GM12878 (cell line): ENCODE data around the gene HMCN2. TPM values are rescaled to one million over a fixed set of nuclear protein-coding genes. Genes with fewer than 3 reads are reported as not detected.
A peak's percentile ranks its signal among the peaks of the same experiment; 100 is the strongest.

Experiments
- ATAC-seq: fragments of 200-7000 bp; cut with Tn5 transposase; 3 replicates; pipeline ENCODE4 v1.9.1; 2020; ENCODE audit warnings: mild to moderate bottlenecking, moderate library complexity
- BruUV-seq: library from RNA; stranded (reverse); fragments of 400-500 nt; replicated peaks from 2 replicates; lab custom pipeline; 2021; lab: Mats Ljungman, UMichigan
- CTCF ChIA-PET: fragments of 300-600 bp; sonication (Branson Sonifier 250); formaldehyde crosslinking; extraction: SDS; loops from one replicate; lab custom pipeline; 2021; ENCODE audit warnings: inconsistent platforms; lab: Yijun Ruan, JAX
- POLR2A ChIA-PET: fragments of 350-600 bp; formaldehyde crosslinking; extraction: SDS; loops from one replicate; lab custom pipeline; 2021; ENCODE audit warnings: inconsistent platforms; lab: Charles Lee
- RAD21 ChIA-PET: fragments of 300-600 bp; sonication (Branson Sonifier 250); formaldehyde crosslinking; loops from one replicate; lab custom pipeline; 2023; ENCODE audit warnings: antibody characterized with exemption; ENCODE audit not compliant: unreplicated experiment; lab: Charles Lee
- SMC1A ChIA-PET: fragments of 300-600 bp; sonication (Branson Sonifier 250); formaldehyde crosslinking; loops from one replicate; lab custom pipeline; 2023; ENCODE audit not compliant: unreplicated experiment, uncharacterized antibody; lab: Charles Lee
- DNase-seq: peaks from one replicate; pipeline ENCODE4 v3.0.0-alpha.2; 2011; ENCODE audit warnings: low read depth, low spot score
- FAIRE-seq: peaks from 3 replicates; lab custom pipeline; 2011; peaks lifted over from hg19 to GRCh38; lab: Jason Lieb, UNC
- H2AFZ ChIP-seq: 2 replicates; pipeline ENCODE4 v1.6.0; 2011; ENCODE audit warnings: low read depth, low read length, control low read depth; ENCODE audit not compliant: control insufficient read depth
- H3K27ac ChIP-seq: 2 replicates; pipeline ENCODE4 v1.5.1; 2011; ENCODE audit warnings: control low read depth; ENCODE audit not compliant: control insufficient read depth, insufficient read depth
- H3K27me3 ChIP-seq, 2 experiments: replicated peaks in 1 of 2; 2 replicates each; pipeline versions ENCODE4 v1.6.0 to v1.6.1; 2011; ENCODE audit warnings: low read length in 1 of 2; ENCODE audit not compliant: control insufficient read depth in 2 of 2, insufficient read depth in 2 of 2
- H3K36me3 ChIP-seq, 2 experiments: 2 replicates each; pipeline ENCODE4 v1.5.1; 2011; ENCODE audit warnings: low read length in 1 of 2; ENCODE audit not compliant: control insufficient read depth in 2 of 2, insufficient read depth in 2 of 2
- H3K4me1 ChIP-seq: 2 replicates; pipeline ENCODE4 v1.6.1; 2011; ENCODE audit warnings: mild to moderate bottlenecking, low read length, moderate library complexity, mixed read lengths; ENCODE audit not compliant: control insufficient read depth, insufficient read depth
- H3K4me2 ChIP-seq: 2 replicates; pipeline ENCODE4 v1.6.0; 2011; ENCODE audit warnings: control low read depth; ENCODE audit not compliant: control insufficient read depth, insufficient read depth
- H3K4me3 ChIP-seq: fragments of 200-600 bp; sonication (generic); 2 replicates; pipeline ENCODE4 v1.5.1; 2016
- H3K79me2 ChIP-seq: 2 replicates; pipeline ENCODE4 v1.6.0; 2011; ENCODE audit warnings: low read length; ENCODE audit not compliant: control insufficient read depth, insufficient read depth
- H3K9ac ChIP-seq: 2 replicates; pipeline ENCODE4 v1.8.0; 2011; ENCODE audit warnings: low read length, control low read depth, mixed read lengths; ENCODE audit not compliant: control insufficient read depth, insufficient read depth
- H3K9me3 ChIP-seq: replicated peaks from 3 replicates; pipeline ENCODE4 v1.5.1; 2011; ENCODE audit warnings: mild to moderate bottlenecking, low read length; ENCODE audit not compliant: control insufficient read depth, insufficient read depth
- H4K20me1 ChIP-seq: 2 replicates; pipeline ENCODE4 v1.6.0; 2011; ENCODE audit not compliant: control insufficient read depth, insufficient read depth
- CEBPB ChIP-seq, 2 experiments: fragments of 150-350 bp in 1 of 2; IDR thresholded peaks; 2 replicates each; pipeline ENCODE4 v1.6.1; 2012 to 2014; ENCODE audit warnings: low read depth in 2 of 2, low read length in 2 of 2, borderline replicate concordance in 1 of 2, inconsistent platforms in 1 of 2
- EGR1 ChIP-seq, 2 experiments: IDR thresholded peaks; 1 replicate in 1 of 2; 2 replicates in 1 of 2; pipeline ENCODE4 v1.6.1; 2011 to 2012; ENCODE audit warnings: low read depth in 2 of 2, low read length in 2 of 2, borderline replicate concordance in 1 of 2, mild to moderate bottlenecking in 1 of 2, moderate library complexity in 1 of 2
- HDGF ChIP-seq: fragments of 450-650 bp; IDR thresholded peaks from 2 replicates; pipeline ENCODE4 v1.6.1; 2016; ENCODE audit warnings: antibody characterized with exemption
- KLF5 ChIP-seq: fragments of 450-650 bp; IDR thresholded peaks from 2 replicates; pipeline ENCODE4 v1.6.1; 2014; ENCODE audit warnings: mild to moderate bottlenecking; ENCODE audit not compliant: partially characterized antibody
- PKNOX1 ChIP-seq: fragments of 450-650 bp; IDR thresholded peaks from 2 replicates; pipeline ENCODE4 v1.6.1; 2016; ENCODE audit warnings: mild to moderate bottlenecking
- SIX5 ChIP-seq: IDR thresholded peaks from 2 replicates; pipeline ENCODE4 v1.6.1; 2011; ENCODE audit warnings: mild to moderate bottlenecking, low read depth, low read length, moderate library complexity; ENCODE audit not compliant: severe bottlenecking
- SRF ChIP-seq, 2 experiments: IDR thresholded peaks; 2 replicates each; pipeline ENCODE4 v1.6.1; 2011; ENCODE audit warnings: low read depth in 2 of 2, low read length in 2 of 2, mild to moderate bottlenecking in 1 of 2, moderate library complexity in 1 of 2
- SUZ12 ChIP-seq: fragments of 200-600 bp; sonication (generic); IDR thresholded peaks from one replicate; pipeline ENCODE4 v1.6.1; 2018; ENCODE audit warnings: antibody characterized with exemption, mild to moderate bottlenecking; ENCODE audit not compliant: unreplicated experiment
- TCF12 ChIP-seq: IDR thresholded peaks from 2 replicates; pipeline ENCODE4 v1.6.1; 2011; ENCODE audit warnings: low read depth, mild to moderate bottlenecking, low read length
- ZZZ3 ChIP-seq: IDR thresholded peaks from 2 replicates; pipeline ENCODE4 v1.6.1; 2011; ENCODE audit warnings: low read depth; ENCODE audit not compliant: control insufficient read depth, insufficient read length
- WGBS: methylation state at CpG from one replicate; pipeline ENCODE4 v1.1.6; 2016; ENCODE audit warnings: low lambda C conversion rate; ENCODE audit not compliant: insufficient replicate concordance, insufficient coverage; ENCODE audit errors: missing lambda C conversion rate; 5-methylcytosine and 5-hydroxymethylcytosine counted together
- in situ Hi-C: fragments of 300-500 bp; cut with MboI; formaldehyde crosslinking; loops from 9 replicates; pipeline ENCODE4 v1.14.3; 2018; ENCODE audit warnings: mixed read lengths
- intact Hi-C: fragments of 100-400 bp; cut with micrococcal nuclease; formaldehyde crosslinking; loops from one replicate; pipeline ENCODE4 v1.14.2; 2022; ENCODE audit not compliant: unreplicated experiment
- polyA plus RNA-seq, 11 experiments: library from polyadenylated mRNA; depleted of rRNA in 4 of 11; unstranded in 6 of 11; stranded (reverse) in 5 of 11; fragments of >200 nt; fragmentation: Nextera tagmentation in 4 of 11; fragmentation: Illumina TruSeq in 1 of 11; extraction: Ambion mirVana in 4 of 11; extraction: Trizol in 1 of 11; gene quantifications; 1 replicate in 1 of 11; 2 replicates in 10 of 11; pipeline versions ENCODE4 v1.2.1 to v1.2.3, GENCODE V29; 2011 to 2016; ENCODE audit warnings: inconsistent platforms in 2 of 11, missing spikeins in 2 of 11, low read depth in 1 of 11
- total RNA-seq, 4 experiments: library from RNA; depleted of rRNA in 3 of 4; stranded (reverse); fragments of >200 nt in 3 of 4; fragmentation: Illumina TruSeq in 1 of 4; extraction: Trizol in 1 of 4; gene quantifications; 2 replicates each; pipeline versions ENCODE4 v1.2.1 to v1.2.3, GENCODE V29; 2013 to 2021
- TF ChIP-seq, protein P1 (sequence below): fragments of 450-650 bp; IDR thresholded peaks from 2 replicates; pipeline ENCODE4 v1.6.1; 2017; ENCODE audit warnings: antibody characterized with exemption, mild to moderate bottlenecking, moderate library complexity

HMCN2 gene
- total and polyA plus RNA-seq, 10 of the 15 experiments (the other 5 are each of a cell fraction or from before 2014, with no cell fraction given) = 0.04 TPM; not detected in 9

- WGBS = 5% methylated on average over 46 of the region's 66 CpGs
- DNase-seq (no peak), FAIRE-seq (no peak), ATAC-seq (peak; percentile 75)
- no peaks in the 10 kb centered on the region for H4K20me1 ChIP-seq
- ChIA-PET SMC1A (no interaction called here), RAD21 (no interaction called here), CTCF (no interaction called here), POLR2A (no interaction called here)
- intact Hi-C loops = no loop called here
- H2AFZ ChIP-seq = no peak within 1 kb of the TSS
- no peak within 1 kb of the TSS for H3K4me3 ChIP-seq
- no peaks in the 10 kb centered on the region; a peak in 3 of 4 replicates for H3K27me3 ChIP-seq
- H3K9me3 ChIP-seq = peaks cover 3% of the 10 kb centered on the region; the same call in 2 of the 3 replicates
- H3K4me1 ChIP-seq = no peaks in the 10 kb centered on the region
- no peak within 1 kb of the TSS for H3K27ac ChIP-seq
- BruUV-seq = no TSS peak
- H3K36me3 ChIP-seq = no peaks in the 10 kb centered on the region
- H3K79me2 ChIP-seq = no peaks in the 10 kb centered on the region
- H3K4me2 ChIP-seq = no peak within 1 kb of the TSS
- TF ChIP-seq TCF12 (peak; percentile 31; the same call in 1 of the 2 replicates), SIX5 (no peak)
- in situ Hi-C loops = no loop called here
- H3K9ac ChIP-seq = no peak within 1 kb of the TSS
Measured at GRCh38 chr9:130444565-130445221, 179.1 kb downstream of the HMCN2 start, which contains the start of gene ASS1. Gene ASS1, plus strand, starts transcription at chr9:130444961. Its CDS starts 7,268 bp downstream, at chr9:130452229.

DNA sequence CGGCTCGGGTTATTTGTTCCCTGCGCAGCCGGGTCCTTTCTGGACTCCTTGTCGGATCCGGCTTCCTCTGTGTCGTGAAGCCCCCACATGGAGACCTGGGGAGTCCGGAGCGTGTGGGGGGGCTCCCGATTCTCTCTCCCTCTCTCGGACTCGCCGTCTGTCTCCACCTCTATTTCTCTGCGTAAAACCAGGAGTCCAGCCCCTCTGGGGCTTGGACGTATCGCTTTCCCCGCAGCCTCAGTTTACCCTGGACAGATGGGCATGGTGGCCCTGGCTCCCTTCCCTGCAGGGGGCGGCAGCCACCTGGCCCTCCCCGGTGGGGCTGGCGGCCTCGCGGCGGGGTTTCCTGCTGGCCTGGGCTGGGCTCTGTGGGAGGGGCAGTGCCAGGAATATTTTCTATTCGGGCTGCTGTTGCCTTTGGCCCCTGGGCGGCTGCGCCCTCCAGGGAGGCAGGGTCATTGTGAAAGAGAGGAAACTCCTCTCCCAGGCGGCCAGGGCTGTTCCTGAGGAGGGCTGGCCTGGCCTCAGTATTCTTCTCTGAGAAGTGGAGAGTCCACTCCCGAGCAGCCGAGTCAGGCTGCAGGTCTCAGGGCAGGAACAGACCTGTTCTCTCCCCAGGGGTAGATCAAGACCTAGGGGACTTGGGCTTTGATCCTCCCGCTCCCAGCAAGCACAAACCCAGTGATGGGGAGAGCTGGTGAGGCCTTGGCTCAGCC lies 179.9 kb downstream of the HMCN2 start:
- no peak overlapping the region for H3K9ac ChIP-seq
- H2AFZ ChIP-seq = no peak overlapping the region
- no peak for ATAC-seq
- ChIA-PET POLR2A (no interaction called here), CTCF (no interaction called here), RAD21 (interaction anchor here (0.9 kb wide), 1 partner anchor 238 kb away, joined by 3 read pairs; no protein-coding TSS in a partner anchor), SMC1A (no interaction called here)
- intact Hi-C loops = no loop called here
- no peak overlapping the region for H3K27ac ChIP-seq
- BruUV-seq = no TSS peak
- H4K20me1 ChIP-seq = no peaks in the 10 kb centered on the region
- no peaks in the 10 kb centered on the region for H3K79me2 ChIP-seq
- no peak overlapping the region for H3K4me2 ChIP-seq
- DNase-seq = no peak
- in situ Hi-C loops = no loop called here
- WGBS = 46% methylated on average over 23 of the region's 30 CpGs
- no peaks in the 10 kb centered on the region; a peak in 3 of 4 replicates for H3K27me3 ChIP-seq
- H3K9me3 ChIP-seq = peaks cover 3% of the 10 kb centered on the region; the same call in 2 of the 3 replicates
- no peak overlapping the region for H3K4me3 ChIP-seq
- no peak for FAIRE-seq
- no peaks in the 10 kb centered on the region for H3K36me3 ChIP-seq
- H3K4me1 ChIP-seq = no peaks in the 10 kb centered on the region
- TF ChIP-seq HDGF = no peak
- TF ChIP-seq CEBPB (IDR thresholded peaks at IDR 0.05; ENCODE audit: borderline replicate concordance in 1 of 2, low read depth in 2 of 2, low read length in 2 of 2) = no peak
- no peak for TF ChIP-seq EGR1 (IDR thresholded peaks at IDR 0.05; ENCODE audit: borderline replicate concordance in 1 of 2, low read depth in 2 of 2, low read length in 2 of 2)
- no peak for TF ChIP-seq SIX5
- TF ChIP-seq SUZ12 = no peak
- no peak for TF ChIP-seq SRF (IDR thresholded peaks at IDR 0.05; ENCODE audit: low read depth in 2 of 2, low read length in 2 of 2)
- no peak for TF ChIP-seq KLF5
- TF ChIP-seq, protein P1, sequence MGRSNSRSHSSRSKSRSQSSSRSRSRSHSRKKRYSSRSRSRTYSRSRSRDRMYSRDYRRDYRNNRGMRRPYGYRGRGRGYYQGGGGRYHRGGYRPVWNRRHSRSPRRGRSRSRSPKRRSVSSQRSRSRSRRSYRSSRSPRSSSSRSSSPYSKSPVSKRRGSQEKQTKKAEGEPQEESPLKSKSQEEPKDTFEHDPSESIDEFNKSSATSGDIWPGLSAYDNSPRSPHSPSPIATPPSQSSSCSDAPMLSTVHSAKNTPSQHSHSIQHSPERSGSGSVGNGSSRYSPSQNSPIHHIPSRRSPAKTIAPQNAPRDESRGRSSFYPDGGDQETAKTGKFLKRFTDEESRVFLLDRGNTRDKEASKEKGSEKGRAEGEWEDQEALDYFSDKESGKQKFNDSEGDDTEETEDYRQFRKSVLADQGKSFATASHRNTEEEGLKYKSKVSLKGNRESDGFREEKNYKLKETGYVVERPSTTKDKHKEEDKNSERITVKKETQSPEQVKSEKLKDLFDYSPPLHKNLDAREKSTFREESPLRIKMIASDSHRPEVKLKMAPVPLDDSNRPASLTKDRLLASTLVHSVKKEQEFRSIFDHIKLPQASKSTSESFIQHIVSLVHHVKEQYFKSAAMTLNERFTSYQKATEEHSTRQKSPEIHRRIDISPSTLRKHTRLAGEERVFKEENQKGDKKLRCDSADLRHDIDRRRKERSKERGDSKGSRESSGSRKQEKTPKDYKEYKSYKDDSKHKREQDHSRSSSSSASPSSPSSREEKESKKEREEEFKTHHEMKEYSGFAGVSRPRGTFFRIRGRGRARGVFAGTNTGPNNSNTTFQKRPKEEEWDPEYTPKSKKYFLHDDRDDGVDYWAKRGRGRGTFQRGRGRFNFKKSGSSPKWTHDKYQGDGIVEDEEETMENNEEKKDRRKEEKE = no peak
- TF ChIP-seq ZZZ3 = no peak
- no peak for TF ChIP-seq PKNOX1
